ENCODE measurements around the gene MACROD2. TPM values are rescaled to one million over a fixed set of nuclear protein-coding genes. Genes with fewer than 3 reads are reported as not detected.

Gene MACROD2
- total RNA-seq, 4 donors from 2014 or later, result 4.6 to 33.0 (median 8.3) TPM

DNA sequence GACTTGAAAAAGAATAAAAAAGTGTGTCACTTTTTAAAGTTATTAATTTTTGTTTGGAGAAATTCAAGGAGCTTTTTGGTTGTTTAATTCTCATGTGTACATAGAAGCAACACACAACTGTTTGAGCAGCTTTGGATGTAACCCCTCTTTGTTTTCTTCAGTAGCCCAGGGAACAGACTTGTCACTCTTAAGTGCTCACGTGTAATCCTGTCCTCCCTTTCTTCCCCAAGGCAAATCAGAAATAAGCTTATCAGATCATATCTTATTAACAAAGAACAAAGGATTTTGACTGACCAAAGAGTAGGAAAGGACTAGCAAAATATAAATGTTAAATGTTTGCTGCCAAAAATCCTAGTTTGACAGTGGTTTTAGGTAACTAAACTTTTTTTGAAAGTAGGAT lies 349.4 kb downstream of the MACROD2 start:
- Histone ChIP-seq H3K4me3 (no peak overlapping the region), H3K9me3 (no peaks in the 10 kb centered on the region), H3K27me3 (no peaks in the 10 kb centered on the region), H3K27ac (no peak overlapping the region), H3K36me3 (no peaks in the 10 kb centered on the region), H3K4me1 (no peaks in the 10 kb centered on the region)
- in situ Hi-C loops (cut with MboI; ENCODE audit: low pct_ligation_motif_present in 1 of 4, low pct_unique_long_range_greater_than_20kb in 1 of 4, low sequenced_read_pairs in 3 of 4) (loop anchor here in 1 of 4 donors (25.0 kb wide), 1 partner anchor 893 kb away; no protein-coding TSS in a partner anchor), intact Hi-C loops (cut with DNase I; ENCODE audit: low total_unique reads) (no loop called here)
- no peak for DNase-seq
- WGBS, 2 donors (ENCODE audit: low coverage in 1 of 2), result 50 to 55% methylated on average over 1 of the region's 1 CpG
- no peak for TF ChIP-seq POLR2AphosphoS5 (IDR thresholded peaks at IDR 0.05)
- TF ChIP-seq EP300 (IDR thresholded peaks at IDR 0.05; ENCODE audit: low read depth), result no peak
- TF ChIP-seq POLR2A (IDR thresholded peaks at IDR 0.05), result no peak
- TF ChIP-seq, protein P1, sequence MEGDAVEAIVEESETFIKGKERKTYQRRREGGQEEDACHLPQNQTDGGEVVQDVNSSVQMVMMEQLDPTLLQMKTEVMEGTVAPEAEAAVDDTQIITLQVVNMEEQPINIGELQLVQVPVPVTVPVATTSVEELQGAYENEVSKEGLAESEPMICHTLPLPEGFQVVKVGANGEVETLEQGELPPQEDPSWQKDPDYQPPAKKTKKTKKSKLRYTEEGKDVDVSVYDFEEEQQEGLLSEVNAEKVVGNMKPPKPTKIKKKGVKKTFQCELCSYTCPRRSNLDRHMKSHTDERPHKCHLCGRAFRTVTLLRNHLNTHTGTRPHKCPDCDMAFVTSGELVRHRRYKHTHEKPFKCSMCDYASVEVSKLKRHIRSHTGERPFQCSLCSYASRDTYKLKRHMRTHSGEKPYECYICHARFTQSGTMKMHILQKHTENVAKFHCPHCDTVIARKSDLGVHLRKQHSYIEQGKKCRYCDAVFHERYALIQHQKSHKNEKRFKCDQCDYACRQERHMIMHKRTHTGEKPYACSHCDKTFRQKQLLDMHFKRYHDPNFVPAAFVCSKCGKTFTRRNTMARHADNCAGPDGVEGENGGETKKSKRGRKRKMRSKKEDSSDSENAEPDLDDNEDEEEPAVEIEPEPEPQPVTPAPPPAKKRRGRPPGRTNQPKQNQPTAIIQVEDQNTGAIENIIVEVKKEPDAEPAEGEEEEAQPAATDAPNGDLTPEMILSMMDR (IDR thresholded peaks at IDR 0.05), result no peak

DNA sequence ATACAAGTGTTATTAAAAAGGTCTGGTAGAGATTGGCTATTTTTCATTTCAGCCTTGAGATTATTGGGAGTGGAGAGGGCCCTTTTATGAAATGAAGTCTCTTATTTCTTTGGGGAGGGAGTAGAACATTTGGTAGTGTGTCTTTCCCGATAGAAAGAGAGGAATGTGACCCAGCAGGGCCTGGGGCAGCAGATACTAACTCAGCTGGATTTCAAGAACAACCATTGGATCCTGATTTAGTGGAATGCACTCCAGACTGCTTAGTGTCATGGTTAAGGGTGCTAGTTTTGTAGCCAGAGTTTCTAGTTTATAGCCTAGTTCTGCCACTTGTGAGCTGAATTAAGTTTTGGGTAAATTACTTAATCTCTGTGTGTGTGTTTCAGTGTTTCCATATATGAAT lies 360.5 kb downstream of the MACROD2 start:
- DNase-seq, result no peak
- Histone ChIP-seq H3K4me3 (no peak overlapping the region), H3K27ac (no peak overlapping the region), H3K9me3 (no peaks in the 10 kb centered on the region), H3K4me1 (no peaks in the 10 kb centered on the region), H3K27me3 (no peaks in the 10 kb centered on the region), H3K36me3 (no peaks in the 10 kb centered on the region)
- TF ChIP-seq POLR2AphosphoS5 (IDR thresholded peaks at IDR 0.05), result no peak
- TF ChIP-seq EP300 (IDR thresholded peaks at IDR 0.05; ENCODE audit: low read depth), result no peak
- WGBS, 2 donors (ENCODE audit: low coverage in 1 of 2), result 33 to 49% methylated on average over 1 of the region's 1 CpG
- in situ Hi-C loops (cut with MboI; ENCODE audit: low pct_ligation_motif_present in 1 of 4, low pct_unique_long_range_greater_than_20kb in 1 of 4, low sequenced_read_pairs in 3 of 4) (no loop called here), intact Hi-C loops (cut with DNase I; ENCODE audit: low total_unique reads) (no loop called here)

- Histone ChIP-seq H3K27ac (no peak overlapping the region), H3K36me3 (no peaks in the 10 kb centered on the region), H3K9me3 (no peaks in the 10 kb centered on the region), H3K4me1 (no peaks in the 10 kb centered on the region), H3K27me3 (no peaks in the 10 kb centered on the region), H3K4me3 (no peak overlapping the region)
- intact Hi-C loops (cut with DNase I; ENCODE audit: low total_unique reads) (no loop called here), in situ Hi-C loops (cut with MboI; ENCODE audit: low pct_ligation_motif_present in 1 of 4, low pct_unique_long_range_greater_than_20kb in 1 of 4, low sequenced_read_pairs in 3 of 4) (no loop called here)
- no peak for TF ChIP-seq POLR2A (IDR thresholded peaks at IDR 0.05)
- TF ChIP-seq, protein P1 (IDR thresholded peaks at IDR 0.05), result no peak
- TF ChIP-seq EP300 (IDR thresholded peaks at IDR 0.05; ENCODE audit: low read depth), result no peak
- no peak for TF ChIP-seq POLR2AphosphoS5 (IDR thresholded peaks at IDR 0.05)
- DNase-seq, result no peak
Observed at GRCh38 chr20:14360416-14360815, 365.1 kb downstream of the MACROD2 start.

DNA sequence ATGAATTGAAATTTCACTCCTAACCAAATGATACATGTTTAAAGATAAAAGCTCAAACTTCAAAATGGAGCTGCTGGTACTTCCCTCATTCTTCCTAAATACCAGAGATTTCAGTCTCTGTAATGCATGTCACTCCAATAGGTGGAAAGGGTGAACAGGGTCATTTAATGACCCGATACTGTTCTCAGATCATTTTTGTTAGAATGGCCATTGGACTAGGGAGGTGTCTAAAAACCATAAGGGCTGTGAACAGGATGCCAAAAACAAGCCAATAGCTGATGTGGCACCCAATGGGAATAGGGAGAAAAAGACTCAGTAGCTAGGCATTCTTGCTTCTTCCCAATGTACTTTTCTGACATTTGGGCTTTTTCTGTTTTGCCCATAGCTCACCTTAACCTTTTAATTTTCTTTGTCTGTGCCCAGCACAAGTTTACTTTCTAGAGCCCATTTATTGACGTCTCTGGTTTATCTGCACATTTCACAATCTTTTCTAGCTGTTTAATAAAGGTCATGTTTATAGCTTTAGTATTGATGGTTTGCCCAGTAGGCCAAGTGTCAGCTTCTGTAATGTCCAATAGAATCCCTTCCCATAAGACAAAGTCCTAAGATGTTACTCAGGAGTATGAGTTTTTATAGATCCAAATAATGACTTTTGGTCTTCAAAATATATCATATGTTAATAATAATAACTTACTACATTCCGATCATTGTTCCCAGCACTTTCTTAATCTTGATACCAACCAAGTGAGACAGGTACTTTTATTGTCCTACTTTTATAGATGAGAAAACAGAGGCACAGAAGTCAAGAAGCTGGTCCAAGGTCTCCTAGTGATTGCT lies 366.4 kb downstream of the MACROD2 start:
- WGBS, 2 donors (ENCODE audit: low coverage in 1 of 2), result 75 to 80% methylated on average over 3 of the region's 3 CpGs
- no peaks in the 10 kb centered on the region for H3K9me3 ChIP-seq
- DNase-seq, result no peak
- TF ChIP-seq POLR2A (IDR thresholded peaks at IDR 0.05), result no peak
- TF ChIP-seq EP300 (IDR thresholded peaks at IDR 0.05; ENCODE audit: low read depth), result no peak
- TF ChIP-seq, protein P1 (IDR thresholded peaks at IDR 0.05), result no peak
- no peak for TF ChIP-seq POLR2AphosphoS5 (IDR thresholded peaks at IDR 0.05)
- no peak overlapping the region for H3K27ac ChIP-seq
- in situ Hi-C loops (cut with MboI; ENCODE audit: low pct_ligation_motif_present in 1 of 4, low pct_unique_long_range_greater_than_20kb in 1 of 4, low sequenced_read_pairs in 3 of 4) (no loop called here), intact Hi-C loops (cut with DNase I; ENCODE audit: low total_unique reads) (no loop called here)
- H3K27me3 ChIP-seq, result no peaks in the 10 kb centered on the region
- no peaks in the 10 kb centered on the region for H3K36me3 ChIP-seq
- H3K4me1 ChIP-seq, result no peaks in the 10 kb centered on the region
- H3K4me3 ChIP-seq, result no peak overlapping the region
